ENCODE results near the gene ROBO2.

ROBO2 gene

GRCh38 chr3:77491961-77492360 is 452.1 kb downstream of the ROBO2 start:
- no peak for DNase-seq
- in situ Hi-C loops (cut with HindIII; ENCODE audit: low pct_ligation_motif_present, low pct_unique_long_range_greater_than_20kb, low sequenced_read_pairs): no loop called here

GRCh38 chr3:77500721-77501120 is 460.8 kb downstream of the ROBO2 start:
- DNase-seq: no peak
- in situ Hi-C loops (cut with HindIII; ENCODE audit: low pct_ligation_motif_present, low pct_unique_long_range_greater_than_20kb, low sequenced_read_pairs): no loop called here

- no peak for DNase-seq
- in situ Hi-C loops (cut with HindIII; ENCODE audit: low pct_ligation_motif_present, low pct_unique_long_range_greater_than_20kb, low sequenced_read_pairs): no loop called here
Observed at GRCh38 chr3:77506384-77506783, 466.5 kb downstream of the ROBO2 start.

- DNase-seq: no peak
- in situ Hi-C loops (cut with HindIII; ENCODE audit: low pct_ligation_motif_present, low pct_unique_long_range_greater_than_20kb, low sequenced_read_pairs): no loop called here
Observed at GRCh38 chr3:77513542-77513941, 473.6 kb downstream of the ROBO2 start.

- no peak for DNase-seq
- in situ Hi-C loops (cut with HindIII; ENCODE audit: low pct_ligation_motif_present, low pct_unique_long_range_greater_than_20kb, low sequenced_read_pairs): no loop called here
Observed at GRCh38 chr3:77514766-77515165, 474.9 kb downstream of the ROBO2 start.

- no peak for DNase-seq
- in situ Hi-C loops (cut with HindIII; ENCODE audit: low pct_ligation_motif_present, low pct_unique_long_range_greater_than_20kb, low sequenced_read_pairs): no loop called here
Observed at GRCh38 chr3:77524463-77524862, 484.6 kb downstream of the ROBO2 start.

- in situ Hi-C loops (cut with HindIII; ENCODE audit: low pct_ligation_motif_present, low pct_unique_long_range_greater_than_20kb, low sequenced_read_pairs): no loop called here
- no peak for DNase-seq
Observed at GRCh38 chr3:77524946-77525682, 485.2 kb downstream of the ROBO2 start.

GRCh38 chr3:77526573-77527113 is 486.7 kb downstream of the ROBO2 start:
- DNase-seq: no peak
- in situ Hi-C loops (cut with HindIII; ENCODE audit: low pct_ligation_motif_present, low pct_unique_long_range_greater_than_20kb, low sequenced_read_pairs): no loop called here

- no peak for DNase-seq
- in situ Hi-C loops (cut with HindIII; ENCODE audit: low pct_ligation_motif_present, low pct_unique_long_range_greater_than_20kb, low sequenced_read_pairs): no loop called here
Observed at GRCh38 chr3:77529522-77529921, 489.6 kb downstream of the ROBO2 start.

- in situ Hi-C loops (cut with HindIII; ENCODE audit: low pct_ligation_motif_present, low pct_unique_long_range_greater_than_20kb, low sequenced_read_pairs): no loop called here
- DNase-seq: no peak
Observed at GRCh38 chr3:77530870-77531269, 491.0 kb downstream of the ROBO2 start.

- in situ Hi-C loops (cut with HindIII; ENCODE audit: low pct_ligation_motif_present, low pct_unique_long_range_greater_than_20kb, low sequenced_read_pairs): no loop called here
- no peak for DNase-seq
Observed at GRCh38 chr3:77535116-77535515, 495.2 kb downstream of the ROBO2 start.

GRCh38 chr3:77536038-77536775 is 496.3 kb downstream of the ROBO2 start:
- DNase-seq: no peak
- in situ Hi-C loops (cut with HindIII; ENCODE audit: low pct_ligation_motif_present, low pct_unique_long_range_greater_than_20kb, low sequenced_read_pairs): no loop called here

GRCh38 chr3:77539014-77539413 is 499.1 kb downstream of the ROBO2 start:
- no peak for DNase-seq
- in situ Hi-C loops (cut with HindIII; ENCODE audit: low pct_ligation_motif_present, low pct_unique_long_range_greater_than_20kb, low sequenced_read_pairs): no loop called here

- in situ Hi-C loops (cut with HindIII; ENCODE audit: low pct_ligation_motif_present, low pct_unique_long_range_greater_than_20kb, low sequenced_read_pairs): no loop called here
- no peak for DNase-seq
Observed at GRCh38 chr3:77539677-77540076, 499.8 kb downstream of the ROBO2 start.

GRCh38 chr3:77541203-77541922 is 501.5 kb downstream of the ROBO2 start:
- DNase-seq: no peak
- in situ Hi-C loops (cut with HindIII; ENCODE audit: low pct_ligation_motif_present, low pct_unique_long_range_greater_than_20kb, low sequenced_read_pairs): no loop called here

- no peak for DNase-seq
- in situ Hi-C loops (cut with HindIII; ENCODE audit: low pct_ligation_motif_present, low pct_unique_long_range_greater_than_20kb, low sequenced_read_pairs): no loop called here
Observed at GRCh38 chr3:77546246-77546645, 506.3 kb downstream of the ROBO2 start.

- DNase-seq: no peak
- in situ Hi-C loops (cut with HindIII; ENCODE audit: low pct_ligation_motif_present, low pct_unique_long_range_greater_than_20kb, low sequenced_read_pairs): no loop called here
Observed at GRCh38 chr3:77549034-77549433, 509.1 kb downstream of the ROBO2 start.

- in situ Hi-C loops (cut with HindIII; ENCODE audit: low pct_ligation_motif_present, low pct_unique_long_range_greater_than_20kb, low sequenced_read_pairs): no loop called here
Observed at GRCh38 chr3:77553240-77553639, 513.3 kb downstream of the ROBO2 start.

GRCh38 chr3:77562089-77562488 is 522.2 kb downstream of the ROBO2 start:
- in situ Hi-C loops (cut with HindIII; ENCODE audit: low pct_ligation_motif_present, low pct_unique_long_range_greater_than_20kb, low sequenced_read_pairs): no loop called here
- DNase-seq: no peak

More at GRCh38 chr3:77553240-77553639, 513.3 kb downstream of the ROBO2 start:
- no peak for DNase-seq

All from ACHN (cell line).